K562 (cell line): ENCODE data around the gene ZFYVE27. TPM values are rescaled to one million over a fixed set of nuclear protein-coding genes. Genes with fewer than 3 reads are reported as not detected.

Source experiments
- ATF4 ChIP-seq: fragments of 450-650 bp; formaldehyde crosslinking; IDR thresholded peaks from 2 replicates; pipeline ENCODE4 v1.4.0; 2022; ENCODE audit warnings: mild to moderate bottlenecking, moderate library complexity
- CC2D1A ChIP-seq: fragments of 450-650 bp; IDR thresholded peaks from 2 replicates; pipeline ENCODE4 v1.6.1; 2017; ENCODE audit warnings: mild to moderate bottlenecking
- FIP1L1 ChIP-seq: fragments of 200-400 bp; formaldehyde crosslinking; IDR thresholded peaks from 2 replicates; pipeline ENCODE4 v1.6.1; 2018; ENCODE audit warnings: mild to moderate bottlenecking, low read depth, low read length; ENCODE audit not compliant: poor library complexity, severe bottlenecking
- GABPA ChIP-seq: fragments of 200-800 bp; sonication (Bioruptor generic); conservative IDR thresholded peaks from 2 replicates; pipeline ENCODE4 v1.6.1; 2016; ENCODE audit warnings: low read depth, missing genetic modification characterization, missing compliant biosample characterization
- GATAD2A ChIP-seq: fragments of 450-650 bp; IDR thresholded peaks from 2 replicates; pipeline ENCODE4 v1.6.1; 2017
- HINFP ChIP-seq: fragments of 450-650 bp; conservative IDR thresholded peaks from 2 replicates; pipeline ENCODE4 v1.6.1; 2016; ENCODE audit warnings: missing genetic modification characterization, low read depth, mild to moderate bottlenecking, control low read depth, missing compliant biosample characterization
- KAT7 ChIP-seq: sonication (generic); formaldehyde crosslinking; IDR thresholded peaks from 2 replicates; pipeline ENCODE4 v1.8.0; 2022; ENCODE audit warnings: missing genetic modification reagents, mild to moderate bottlenecking, borderline replicate concordance
- MIER1 ChIP-seq: fragments of 450-650 bp; IDR thresholded peaks from 2 replicates; pipeline ENCODE4 v1.6.1; 2016; ENCODE audit warnings: antibody characterized with exemption, mild to moderate bottlenecking, low read depth
- PHF21A ChIP-seq: fragments of 450-650 bp; IDR thresholded peaks from 2 replicates; pipeline ENCODE4 v1.6.1; 2017; ENCODE audit warnings: low read depth, borderline replicate concordance
- SNAPC5 ChIP-seq: fragments of 250-450 bp; sonication (Bioruptor Pico); IDR thresholded peaks from 2 replicates; pipeline ENCODE4 v1.8.0; 2021; ENCODE audit warnings: moderate library complexity, mild to moderate bottlenecking, inconsistent platforms
- SRF ChIP-seq, 2 experiments: fragments of 250-450, 450-650 bp in 1 of 2; sonication (Bioruptor Pico) in 1 of 2; sonication (generic) in 1 of 2; formaldehyde crosslinking; IDR thresholded peaks; 2 replicates each; pipeline versions ENCODE4 v1.5.0 to v1.5.1; 2020 to 2022; ENCODE audit warnings: mild to moderate bottlenecking in 1 of 2, missing genetic modification reagents in 1 of 2
- ZBTB11 ChIP-seq, 3 experiments: fragments of 200-800 bp in 1 of 3; fragments of 250-450 bp in 1 of 3; fragments of 450-650 bp in 1 of 3; sonication (Bioruptor Pico) in 1 of 3; sonication (Bioruptor generic) in 1 of 3; formaldehyde crosslinking in 1 of 3; IDR thresholded peaks; 2 replicates each; pipeline versions ENCODE4 v1.6.1 to v1.8.0; 2016 to 2022; ENCODE audit warnings: mild to moderate bottlenecking in 2 of 3, missing genetic modification characterization in 2 of 3, missing compliant biosample characterization in 1 of 3, moderate library complexity in 1 of 3
- ZBTB33 ChIP-seq: sonication (generic); formaldehyde crosslinking; IDR thresholded peaks from 2 replicates; pipeline ENCODE4 v1.8.1; 2023; ENCODE audit warnings: mild to moderate bottlenecking, missing genetic modification reagents
- ZFX ChIP-seq: sonication (generic); formaldehyde crosslinking; IDR thresholded peaks from 2 replicates; pipeline ENCODE4 v1.8.0; 2022; ENCODE audit warnings: mild to moderate bottlenecking, missing genetic modification reagents, moderate library complexity
- ZNF277 ChIP-seq: fragments of 250-450 bp; sonication (Bioruptor Pico); IDR thresholded peaks from 2 replicates; pipeline ENCODE4 v1.8.0; 2022; ENCODE audit warnings: inconsistent platforms, mild to moderate bottlenecking, moderate library complexity, borderline replicate concordance
- ZNF785 ChIP-seq: fragments of 250-450 bp; sonication (Bioruptor Pico); IDR thresholded peaks from 2 replicates; pipeline ENCODE4 v1.4.0; 2020; ENCODE audit warnings: mild to moderate bottlenecking
- polyA plus RNA-seq, 8 experiments: library from polyadenylated mRNA; depleted of rRNA in 4 of 8; stranded (reverse) in 5 of 8; unstranded in 3 of 8; fragments of >200 nt; fragmentation: Nextera tagmentation in 2 of 8; fragmentation: Illumina TruSeq in 1 of 8; extraction: Ambion mirVana in 2 of 8; extraction: Trizol in 1 of 8; gene quantifications; 2 replicates each; pipeline versions ENCODE4 v1.2.1 to v1.2.3, GENCODE V29; 2011 to 2014; ENCODE audit warnings: inconsistent platforms in 1 of 8, missing spikeins in 1 of 8
- total RNA-seq, 7 experiments: library from RNA; depleted of rRNA in 6 of 7; stranded (reverse); fragments of >200 nt in 6 of 7; fragmentation: Illumina TruSeq in 2 of 7; extraction: Trizol in 2 of 7; gene quantifications; 2 replicates each; pipeline versions ENCODE4 v1.2.1 to v1.2.3, GENCODE V29; 2011 to 2021; ENCODE audit warnings: low replicate concordance in 1 of 7

Gene ZFYVE27
- total and polyA plus RNA-seq, 9 of the 15 experiments (the other 6 are each of a cell fraction or from before 2014, with no cell fraction given) = 0.81 to 21.9 (median 15.3) TPM

- no peak for TF ChIP-seq ZNF277
- TF ChIP-seq ZFX (CRISPR knock-in tag) = peak; percentile 58; the same call in 1 of the 2 replicates
- TF ChIP-seq ZBTB11 (CRISPR knock-in tag; IDR thresholded peaks at IDR 0.05) = no peak
- peak; percentile 39 for TF ChIP-seq FIP1L1
- TF ChIP-seq SRF (CRISPR knock-in tag; IDR thresholded peaks at IDR 0.05) = no peak
- TF ChIP-seq CC2D1A = no peak
- no peak for TF ChIP-seq GATAD2A
- no peak for TF ChIP-seq GABPA (tag)
- no peak for TF ChIP-seq HINFP (tag)
- TF ChIP-seq ATF4 = no peak
- TF ChIP-seq PHF21A = no peak
- peak; percentile 28; the same call in 1 of the 2 replicates for TF ChIP-seq ZBTB33 (CRISPR knock-in tag)
- no peak for TF ChIP-seq SNAPC5 (CRISPR knock-in tag)
- no peak for TF ChIP-seq MIER1
- 0 out of 2 replicates have a peak, but pooled peaks have one; percentile 59 for TF ChIP-seq KAT7 (CRISPR knock-in tag)
- no peak for TF ChIP-seq ZNF785
Observed at GRCh38 chr10:97714401-97715258, 22.3 kb upstream of the ZFYVE27 start (continued).
